GM03348 (cell line): ENCODE data around the gene NXN.
"Not testable (repeated sequence)": the region's sequence is repeated elsewhere in the genome, so short reads cannot be mapped to it uniquely, and the experiment has no call there.

Experiments
- DNase-seq: peaks from one replicate; pipeline ENCODE4 v3.0.0; 2012; ENCODE audit warnings: low spot score

Gene NXN

DNA sequence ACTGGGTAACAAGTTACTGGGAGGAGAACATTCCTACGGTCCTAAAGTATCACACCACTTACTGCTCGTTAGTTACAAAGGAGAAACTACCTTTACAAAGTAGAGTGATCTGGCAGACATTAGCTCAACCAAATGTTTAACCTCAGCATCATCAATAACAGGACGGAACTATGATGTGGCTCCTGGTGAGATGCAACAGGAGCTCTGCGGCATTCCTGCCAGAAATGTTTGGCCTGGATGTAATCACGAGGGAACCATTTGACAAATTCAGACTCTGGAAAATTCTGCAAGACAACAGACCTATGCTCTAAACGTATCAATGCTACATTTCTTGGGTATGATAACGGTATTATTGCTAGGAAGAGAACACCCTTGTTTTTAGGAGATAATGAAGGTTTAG is 117.0 kb downstream of the NXN start:
- no peak for DNase-seq

DNA sequence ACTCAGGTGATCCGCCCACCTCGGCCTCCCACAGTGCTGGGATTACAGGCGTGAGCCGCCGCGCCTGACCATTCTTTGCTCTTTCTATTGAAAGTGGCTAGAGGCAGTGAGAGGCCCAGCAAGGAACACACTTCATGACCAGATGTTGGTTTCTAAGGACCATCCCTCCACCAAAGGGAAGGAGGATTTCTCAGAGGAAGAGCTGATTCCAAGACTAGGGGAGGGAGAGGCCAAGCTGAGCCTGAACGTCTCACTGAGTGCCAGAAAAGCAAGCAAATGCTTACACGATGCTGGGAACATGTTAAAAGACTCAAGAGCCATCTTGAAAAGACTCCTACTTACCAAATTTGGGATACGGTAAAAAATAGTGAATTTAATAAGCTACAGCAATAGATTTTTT is 118.2 kb downstream of the NXN start:
- no peak for DNase-seq

DNA sequence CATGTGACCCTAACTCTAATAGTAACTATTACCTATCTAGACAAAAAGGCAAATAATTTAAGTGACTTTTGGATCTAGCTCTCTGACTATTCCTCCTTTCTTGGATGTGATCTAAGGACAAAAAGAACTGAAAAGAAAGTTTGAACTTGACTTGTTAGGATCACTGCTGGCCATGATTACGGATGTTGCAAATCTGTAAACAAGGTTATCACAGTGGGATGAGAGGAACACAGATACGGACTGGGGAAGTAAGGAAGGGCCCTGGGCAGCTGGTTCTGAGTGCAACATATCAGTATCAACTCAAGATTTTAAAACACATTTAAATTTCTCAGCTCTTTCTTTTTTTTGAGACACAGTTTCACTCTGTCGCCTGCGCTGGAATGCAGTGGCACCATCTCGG is 118.8 kb downstream of the NXN start:
- no peak for DNase-seq

DNA sequence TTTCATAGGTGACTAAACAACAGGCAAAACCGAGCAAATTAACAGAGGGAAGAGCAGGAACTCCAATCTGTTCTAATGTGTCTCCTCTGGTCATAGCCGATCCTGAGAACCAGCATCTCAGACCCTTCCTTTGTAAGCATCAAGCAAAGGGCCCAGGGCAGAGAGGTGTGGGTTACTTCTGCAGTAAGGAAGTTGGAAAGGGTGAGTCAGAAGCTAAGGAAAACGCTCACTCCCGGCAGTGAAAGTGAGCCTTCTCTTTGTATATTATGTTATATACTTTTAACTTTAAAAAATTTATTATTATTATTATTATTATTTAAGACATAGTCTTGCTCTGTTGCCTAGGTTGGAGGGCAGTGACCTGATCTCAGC is 119.8 kb downstream of the NXN start:
- DNase-seq, result peak; percentile 31

DNA sequence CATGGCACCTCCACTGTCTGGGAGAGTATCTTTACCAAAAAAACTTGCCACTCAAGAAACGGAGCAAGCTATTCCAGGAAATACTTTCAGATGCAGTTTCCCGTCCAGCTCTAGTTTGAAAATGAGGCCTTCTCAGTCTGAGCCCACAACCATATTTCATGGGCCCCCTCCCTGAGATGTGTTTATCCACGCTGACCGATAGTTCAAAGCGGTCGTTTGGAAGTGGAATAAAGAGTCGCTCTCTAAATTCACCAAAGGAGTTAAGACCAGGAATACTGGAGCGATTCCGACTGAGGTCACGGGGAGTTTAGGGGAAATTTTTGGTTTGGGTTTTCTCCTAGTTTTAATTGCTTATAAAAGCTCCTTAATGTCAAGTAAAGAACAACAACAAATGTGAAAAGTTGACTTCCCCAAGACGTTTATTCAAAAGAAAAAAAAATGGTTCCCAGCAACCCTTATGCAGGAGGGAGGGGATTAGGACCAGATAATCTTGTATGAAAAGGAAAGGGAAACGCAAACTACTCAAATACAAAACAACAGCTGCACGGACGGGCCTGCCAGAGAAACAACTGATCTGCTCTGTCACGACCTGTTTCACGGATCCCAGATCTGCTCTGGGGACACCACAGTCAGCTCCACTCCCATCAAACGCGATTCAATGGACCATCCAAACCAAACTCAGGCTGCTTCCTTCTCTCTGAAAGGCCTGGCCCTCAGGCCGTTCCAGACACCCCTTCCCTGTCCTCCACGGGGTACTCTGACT is 120.3 kb downstream of the NXN start:
- no peak for DNase-seq

DNA sequence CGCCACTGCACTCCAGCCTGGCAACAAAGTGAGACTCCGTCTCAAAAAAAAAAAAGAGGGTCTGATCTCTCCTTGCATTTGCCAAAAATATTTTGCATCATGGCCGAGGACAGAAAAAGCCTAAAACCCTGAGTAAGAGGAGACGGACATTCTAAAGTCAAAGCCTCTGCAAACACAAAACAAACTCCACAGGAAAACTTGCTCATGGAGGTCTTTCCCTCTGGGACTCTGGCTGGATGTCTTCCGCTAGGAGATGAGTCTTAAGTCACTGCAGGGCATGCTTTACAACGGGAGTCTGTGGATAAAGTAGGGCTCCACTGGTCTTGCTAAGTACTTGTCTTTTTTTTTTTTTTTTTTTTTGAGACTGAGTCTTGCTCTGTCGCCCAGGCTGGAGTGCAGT is 123.4 kb downstream of the NXN start:
- DNase-seq, result no peak

DNA sequence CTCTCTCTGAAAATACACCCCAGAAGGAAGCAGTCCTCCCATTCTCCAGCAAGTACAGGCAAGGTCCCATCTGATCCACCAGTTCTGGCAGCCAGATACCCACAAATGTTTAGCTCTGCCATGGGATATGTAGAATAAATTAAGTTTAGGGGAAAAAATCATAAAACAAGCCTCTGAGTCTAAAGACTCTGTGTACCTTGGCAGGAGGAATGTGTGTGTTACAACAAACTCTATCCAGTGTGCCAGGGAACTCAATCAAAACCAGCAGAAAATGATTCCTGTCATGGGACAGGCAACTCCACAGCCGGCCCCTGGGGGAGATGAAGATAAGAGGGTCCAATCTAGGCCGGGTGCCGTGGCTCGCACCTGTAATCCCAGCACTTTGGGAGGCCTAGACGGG is 124.0 kb downstream of the NXN start:
- DNase-seq, result no peak

DNA sequence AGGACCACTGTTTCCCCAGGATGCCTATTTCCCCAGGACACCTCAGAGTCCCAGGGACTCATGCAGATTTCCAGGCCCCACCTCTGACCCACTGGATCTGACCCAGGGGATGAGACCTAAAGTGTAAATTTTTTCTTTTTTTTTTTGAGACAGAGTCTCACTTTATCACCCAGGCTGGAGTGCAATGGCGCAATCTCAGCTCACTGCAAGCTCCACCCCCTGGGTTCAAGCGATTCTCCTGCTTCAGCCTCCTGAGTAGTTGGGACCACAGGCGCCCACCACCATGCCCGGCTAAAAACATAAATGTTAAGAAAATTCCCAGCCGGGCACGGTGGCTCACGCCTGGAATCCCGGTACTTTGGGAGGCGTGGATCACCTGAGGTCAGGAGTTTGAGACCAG is 126.7 kb downstream of the NXN start:
- not testable (repeated sequence) for DNase-seq

DNA sequence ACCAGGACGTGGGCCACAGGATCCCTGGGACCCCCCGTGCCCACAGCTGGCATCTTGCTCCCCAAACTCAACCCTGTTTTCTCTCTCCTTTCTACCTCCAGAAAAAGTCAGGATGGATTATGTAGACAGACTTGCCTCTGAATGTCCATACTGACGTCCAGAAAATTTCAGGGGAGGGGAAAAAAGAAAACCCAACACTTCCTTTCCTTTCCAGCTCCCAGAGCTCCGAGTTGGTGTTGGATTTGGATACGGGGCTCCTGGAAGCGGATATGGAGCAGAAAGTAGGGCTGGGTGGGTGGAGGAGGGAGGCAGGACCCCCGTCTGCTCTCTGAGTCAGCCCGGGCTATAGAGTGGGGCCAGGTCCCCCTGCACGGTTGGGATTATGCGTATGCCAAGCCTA is 127.2 kb downstream of the NXN start:
- DNase-seq, result no peak

DNA sequence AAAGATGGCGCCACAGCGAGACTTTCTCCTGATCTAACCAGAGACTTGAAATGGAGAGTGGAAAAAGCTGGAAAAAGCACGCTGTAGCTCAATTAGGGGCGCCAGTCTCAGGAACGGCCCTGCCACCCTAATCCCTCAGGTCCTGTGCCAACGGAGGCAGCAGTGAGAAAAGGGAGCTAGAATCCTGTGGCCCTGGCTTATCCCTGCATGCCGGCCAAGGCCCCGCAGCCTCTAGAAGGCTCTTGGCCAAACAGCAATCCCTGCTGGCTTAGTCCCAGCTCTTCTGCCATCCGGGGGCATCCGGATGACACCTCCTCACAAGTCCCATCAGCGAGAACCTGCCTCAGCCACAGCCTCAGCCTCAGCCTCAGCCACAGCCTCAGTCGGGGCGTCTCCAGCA is 127.7 kb downstream of the NXN start:
- DNase-seq, result no peak

DNA sequence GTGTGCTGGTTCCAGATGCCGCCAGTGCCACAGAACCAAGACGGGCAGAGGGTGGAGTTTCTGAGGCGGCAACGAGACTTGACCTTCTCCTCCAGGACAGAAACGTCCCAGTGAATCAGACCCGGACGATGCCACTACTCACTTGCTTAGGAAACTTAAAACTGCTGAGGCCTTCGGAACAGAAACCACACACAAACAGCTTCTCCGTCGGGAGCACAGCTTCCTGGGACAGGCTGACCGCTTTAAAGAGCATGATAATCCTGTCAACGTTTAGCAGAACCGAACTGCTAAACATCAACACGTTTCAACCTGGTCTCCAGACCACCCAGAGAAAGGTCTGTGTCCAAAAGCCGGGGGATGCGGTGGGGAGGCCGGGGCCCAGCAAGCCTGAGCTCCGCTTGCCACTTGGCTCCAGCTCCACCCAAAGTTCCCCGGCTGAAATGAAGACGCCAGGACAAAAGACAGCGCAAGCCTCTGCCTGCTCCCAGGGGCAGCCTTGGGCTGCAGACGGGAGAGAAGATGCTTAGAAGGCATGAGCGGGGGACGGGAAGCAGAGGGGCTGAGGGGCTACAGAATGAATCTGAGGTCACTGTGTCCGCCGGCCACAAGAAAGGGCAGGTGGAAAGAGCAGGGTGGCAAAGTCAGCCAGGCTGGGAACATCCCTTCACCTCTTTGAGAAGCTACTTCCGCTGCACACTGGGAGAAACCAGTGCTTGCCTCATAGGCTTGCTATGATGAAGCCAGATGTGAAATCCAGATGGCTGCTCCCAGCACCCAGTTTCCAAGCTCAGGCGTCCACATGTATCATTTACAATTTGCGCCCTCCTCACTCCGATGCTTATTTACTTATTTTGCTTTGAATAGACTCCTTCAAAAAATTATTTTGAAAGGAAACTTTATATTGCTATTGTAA is 128.5 kb downstream of the NXN start:
- DNase-seq, result peak; percentile 72

DNA sequence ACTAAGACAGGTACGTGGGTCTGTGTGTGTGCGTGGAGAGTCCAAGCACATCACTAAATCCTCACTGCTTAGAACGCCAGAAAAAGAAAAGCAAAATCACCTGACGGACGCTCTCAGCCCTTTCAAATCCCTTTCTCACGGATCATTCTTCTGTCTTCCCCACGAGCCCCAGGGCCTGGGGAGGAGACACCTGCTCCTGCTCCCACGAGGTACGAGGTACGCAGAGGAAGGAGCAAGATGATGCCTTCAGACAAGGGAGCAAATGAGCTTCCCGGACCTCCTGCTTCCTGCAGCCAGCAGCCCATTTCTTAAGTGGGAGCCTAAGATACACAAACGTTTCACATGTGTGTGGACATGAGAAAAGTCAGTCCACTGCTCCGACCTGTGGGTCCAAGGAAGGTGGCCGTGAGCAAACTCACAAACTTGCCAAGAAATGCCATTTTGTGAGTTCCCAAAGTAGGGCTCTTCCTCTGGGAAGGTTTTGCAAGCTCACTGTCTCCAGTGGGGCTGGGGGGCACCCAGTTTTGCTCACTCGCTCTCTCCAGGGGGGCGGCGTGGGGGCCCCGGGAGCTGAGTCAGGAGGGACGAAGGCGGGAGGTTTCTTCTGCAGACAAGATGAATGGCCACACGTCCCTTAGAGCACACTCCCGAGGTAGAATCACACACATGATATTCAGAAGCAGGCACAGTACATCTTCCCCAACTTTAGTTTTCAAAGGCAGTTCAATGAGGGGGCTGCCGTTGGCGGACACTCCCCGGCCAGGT is 129.3 kb downstream of the NXN start:
- DNase-seq, result no peak

DNA sequence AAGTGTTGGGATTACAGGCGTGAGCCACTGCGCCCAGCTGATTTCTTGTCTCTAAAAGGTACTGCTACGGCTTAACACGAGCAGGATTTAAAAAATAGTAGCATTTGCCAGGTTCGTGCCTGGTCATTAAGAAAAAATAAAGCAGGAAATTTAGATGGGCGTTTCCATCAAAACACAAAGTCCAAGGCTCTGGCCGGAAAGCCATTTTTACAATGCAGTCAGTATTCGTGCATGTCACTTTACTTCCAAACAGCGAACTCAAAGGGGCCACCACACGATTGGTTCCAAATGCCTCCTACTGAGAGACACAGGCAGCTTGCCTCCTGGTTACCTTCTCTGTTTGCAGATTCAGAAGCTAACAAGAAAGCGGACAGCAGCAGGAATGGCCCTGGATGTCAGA is 131.2 kb downstream of the NXN start:
- DNase-seq, result no peak

DNA sequence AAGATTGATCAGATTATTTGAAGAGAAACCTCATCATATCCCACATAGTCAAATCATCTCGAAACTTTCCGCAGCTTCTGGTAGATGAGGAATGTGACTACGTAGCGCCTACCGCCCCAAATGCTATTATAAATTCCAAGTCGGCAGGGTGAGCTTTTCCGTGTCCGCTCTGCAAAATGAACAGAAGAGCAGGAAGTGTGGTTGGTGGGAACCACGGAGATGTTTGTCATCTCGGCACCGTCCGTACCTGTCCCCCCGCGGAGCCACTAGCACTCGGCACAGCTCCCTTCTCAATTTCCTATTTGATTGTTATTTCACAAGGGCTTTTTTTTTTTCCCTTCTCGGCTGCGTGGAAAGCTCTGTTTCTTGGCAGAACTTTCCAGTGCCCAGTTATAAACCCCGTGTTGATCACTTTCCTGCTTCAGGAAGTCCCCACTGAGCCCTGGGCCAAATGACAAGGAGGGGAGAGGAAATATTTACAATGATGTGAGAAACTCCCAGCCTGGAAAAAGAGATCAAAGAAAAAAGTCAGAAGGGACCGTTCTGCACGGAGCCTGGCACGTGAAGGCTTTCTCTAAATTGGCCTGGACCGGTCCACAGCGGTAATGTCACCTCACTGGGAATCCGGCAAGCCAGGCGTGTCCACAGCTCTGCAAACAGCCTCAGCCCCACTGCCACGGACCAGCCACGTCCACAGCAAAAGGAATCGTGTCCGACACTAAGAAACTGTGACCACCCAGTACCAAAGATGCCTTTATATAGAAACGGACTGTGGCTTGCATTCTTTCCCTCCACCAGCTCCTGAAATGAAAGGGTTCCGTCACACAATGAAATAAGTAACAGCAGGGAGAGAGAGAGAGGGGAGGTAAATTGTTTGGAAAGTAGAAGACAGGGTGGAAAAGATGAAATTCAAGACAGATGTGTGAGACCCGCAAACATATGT is 132.4 kb downstream of the NXN start:
- peak; percentile 41 for DNase-seq

DNA sequence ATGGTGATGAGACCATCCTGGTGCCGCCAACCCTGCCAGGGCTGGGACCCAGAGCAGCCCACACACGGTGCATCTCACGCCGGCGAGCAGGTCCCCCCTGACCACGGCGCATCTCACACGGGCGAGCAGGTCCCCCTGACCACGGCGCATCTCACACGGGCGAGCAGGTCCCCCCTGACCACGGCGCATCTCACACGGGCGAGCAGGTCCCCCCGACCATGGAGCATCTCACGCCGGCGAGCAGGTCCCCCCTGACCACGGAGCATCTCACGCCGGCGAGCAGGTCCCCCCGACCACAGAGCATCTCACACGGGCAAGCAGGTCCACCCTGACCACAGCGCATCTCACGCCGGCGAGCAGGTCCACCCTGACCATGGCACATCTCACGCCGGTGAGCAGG is 138.3 kb downstream of the NXN start:
- no peak for DNase-seq

DNA sequence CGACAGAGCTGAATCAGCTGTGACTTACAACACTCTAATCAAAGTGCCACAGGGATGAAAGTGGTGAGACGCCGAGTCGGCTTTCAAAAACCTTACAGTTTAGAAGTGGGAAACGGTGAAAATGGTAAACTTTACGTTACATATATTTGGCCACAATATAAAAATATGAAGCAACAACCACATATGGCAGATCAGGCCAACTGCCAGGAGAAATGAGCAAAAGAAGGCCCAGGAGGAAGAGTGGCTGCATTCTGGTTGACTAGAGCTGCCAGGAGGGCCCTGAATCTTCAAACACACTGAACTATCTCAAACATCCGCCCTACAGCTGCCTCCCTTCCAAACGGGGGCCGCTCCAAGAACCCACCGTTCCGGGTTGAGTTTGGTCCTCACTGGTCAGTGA is 141.1 kb downstream of the NXN start:
- no peak for DNase-seq

DNA sequence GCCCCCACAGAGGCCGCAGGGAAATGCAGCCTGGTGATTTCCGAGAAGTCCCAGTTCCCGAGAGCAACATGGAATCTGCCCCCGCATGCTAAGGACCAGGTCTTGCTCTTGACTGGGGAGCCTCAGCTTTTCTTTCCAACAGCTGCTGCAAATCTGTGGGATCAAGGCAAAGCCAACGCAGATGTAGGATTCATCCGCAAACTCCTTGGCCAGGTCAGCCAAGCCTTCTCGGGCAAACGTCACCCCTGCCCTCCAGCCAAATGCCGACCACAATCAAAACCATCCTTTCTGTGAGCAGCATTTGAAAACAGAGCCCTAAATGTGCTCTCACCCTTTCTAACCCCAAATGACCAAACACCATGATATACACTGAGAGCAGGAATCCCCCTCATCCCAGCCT is 143.4 kb downstream of the NXN start:
- DNase-seq, result peak; percentile 80

DNA sequence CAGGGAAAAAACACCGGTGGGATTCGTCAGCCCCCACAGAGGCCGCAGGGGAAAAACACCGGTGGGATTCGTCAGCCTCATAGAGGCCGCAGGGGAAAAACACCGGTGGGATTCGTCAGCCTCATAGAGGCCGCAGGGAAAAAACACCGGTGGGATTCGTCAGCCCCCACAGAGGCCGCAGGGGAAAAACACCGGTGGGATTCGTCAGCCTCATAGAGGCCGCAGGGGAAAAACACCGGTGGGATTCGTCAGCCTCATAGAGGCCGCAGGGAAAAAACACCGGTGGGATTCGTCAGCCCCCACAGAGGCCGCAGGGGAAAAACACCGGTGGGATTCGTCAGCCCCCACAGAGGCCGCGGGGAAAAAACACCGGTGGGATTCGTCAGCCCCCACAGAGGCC is 143.9 kb downstream of the NXN start:
- DNase-seq, result not testable (repeated sequence)

DNA sequence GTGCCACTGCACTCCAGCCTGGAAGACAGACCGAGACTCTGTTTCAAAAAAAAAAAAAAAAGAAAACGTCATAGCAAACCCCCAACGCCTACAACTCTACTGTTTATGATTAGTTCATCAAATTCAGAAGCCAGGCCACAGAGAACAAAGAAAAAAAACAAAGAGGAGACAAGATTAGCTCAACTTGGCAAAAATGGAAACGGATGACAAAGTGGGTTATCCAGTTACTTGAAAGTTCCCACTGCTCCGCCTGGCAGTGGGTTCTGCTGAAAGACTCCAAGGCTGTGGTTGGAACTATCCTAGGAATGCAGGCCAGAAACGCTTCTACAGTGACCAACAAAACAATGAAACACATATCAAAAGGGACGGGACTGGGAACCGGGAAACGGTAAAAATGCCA is 144.3 kb downstream of the NXN start:
- DNase-seq, result peak; percentile 91

DNA sequence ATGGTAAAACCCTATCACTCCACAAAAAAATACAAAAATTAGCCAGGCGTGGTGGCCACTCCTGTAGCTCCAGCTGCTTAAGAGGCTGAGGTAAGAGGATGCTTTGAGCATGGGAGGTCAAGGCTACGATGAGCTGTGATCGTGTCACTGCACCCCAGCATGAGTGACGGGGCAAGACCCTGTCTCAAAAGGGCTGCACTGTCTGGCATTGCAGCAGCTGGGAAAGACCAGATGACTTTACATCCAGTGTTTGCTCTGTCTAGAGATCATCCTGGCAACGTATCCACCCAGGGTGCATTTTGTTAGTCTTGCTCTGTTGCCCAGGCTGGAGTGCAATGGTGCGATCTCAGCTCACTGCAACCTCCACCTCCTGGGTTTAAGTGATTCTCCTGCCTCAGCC is 145.4 kb downstream of the NXN start:
- DNase-seq, result no peak

DNA sequence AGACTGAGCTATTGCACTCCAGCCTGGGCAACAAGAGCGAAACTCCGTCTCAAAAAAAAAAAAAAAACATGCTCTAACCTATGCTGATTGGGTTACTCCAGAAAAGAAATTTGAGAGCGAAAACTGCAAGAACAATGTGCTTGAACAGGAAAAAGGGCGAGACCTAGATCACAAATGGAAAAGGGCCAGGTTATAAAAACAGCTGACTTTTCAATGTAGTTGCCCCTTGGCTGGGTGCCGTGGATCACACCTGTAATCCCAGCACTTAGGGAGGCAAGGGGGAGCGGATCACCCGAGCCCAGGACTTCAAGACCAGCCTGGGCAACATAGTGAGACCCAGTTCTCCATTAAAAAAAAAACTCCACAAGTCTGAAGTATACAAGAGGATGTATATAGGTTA is 148.6 kb downstream of the NXN start:
- no peak for DNase-seq

DNA sequence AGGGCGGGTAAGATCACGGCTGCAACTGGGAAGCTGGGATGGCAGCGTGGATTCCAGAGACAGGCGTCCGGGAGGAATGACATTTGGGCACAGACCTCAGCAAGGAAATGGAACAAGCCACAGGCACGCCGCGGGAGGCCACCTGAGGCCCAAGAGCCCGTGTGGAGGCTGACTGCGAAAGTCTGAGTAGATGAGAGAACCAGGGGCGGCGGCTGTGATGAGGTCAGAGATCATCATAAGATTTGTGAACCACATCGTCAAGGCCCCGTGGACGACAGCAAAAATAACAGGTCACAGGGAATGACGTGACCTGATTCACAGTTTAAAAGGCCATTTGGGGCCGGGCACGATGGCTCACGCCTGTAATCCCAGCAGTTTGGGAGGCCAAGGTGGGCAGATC is 149.2 kb downstream of the NXN start:
- DNase-seq, result no peak
